ENCODE results near the gene PTPN1.
"Not testable (repeated sequence)": the region's sequence is repeated elsewhere in the genome, so short reads cannot be mapped to it uniquely, and the experiment has no call there.

Gene PTPN1

DNA sequence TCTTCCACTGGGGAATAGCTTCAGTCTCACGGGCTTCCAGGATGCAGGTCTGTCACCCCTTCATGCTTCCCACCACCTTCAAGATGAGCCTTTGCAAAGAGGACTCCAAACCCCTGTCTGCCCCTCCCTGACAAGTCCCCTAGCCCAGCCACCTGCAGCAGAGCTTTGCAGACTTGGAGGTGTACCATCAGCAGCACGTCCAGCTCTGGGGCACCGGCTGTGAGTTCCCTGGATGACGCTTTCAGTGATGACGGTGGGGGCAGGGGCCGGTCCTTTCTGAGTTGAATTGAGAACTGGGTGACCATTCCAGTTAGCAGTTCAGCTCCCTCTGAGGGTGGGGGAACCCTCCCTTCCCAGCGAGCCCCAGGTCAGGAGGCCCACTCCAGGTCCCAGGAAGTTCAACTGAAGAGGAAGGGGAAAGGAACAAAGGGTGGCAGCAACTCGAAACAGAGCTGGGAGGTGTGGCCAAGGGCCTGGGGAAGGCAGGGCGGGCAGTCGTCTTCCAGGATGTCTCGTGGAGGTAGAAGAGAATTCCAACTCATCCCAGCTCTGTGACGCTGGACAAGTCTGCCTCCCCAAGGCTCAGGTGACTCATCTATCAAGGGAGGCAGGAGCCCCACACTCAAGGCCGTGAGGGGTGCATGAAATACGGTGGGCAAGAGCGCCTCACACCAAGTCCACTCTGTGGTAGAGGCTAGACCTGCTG is 86.0 kb downstream of the PTPN1 start:
- DNase-seq, result no peak

DNA sequence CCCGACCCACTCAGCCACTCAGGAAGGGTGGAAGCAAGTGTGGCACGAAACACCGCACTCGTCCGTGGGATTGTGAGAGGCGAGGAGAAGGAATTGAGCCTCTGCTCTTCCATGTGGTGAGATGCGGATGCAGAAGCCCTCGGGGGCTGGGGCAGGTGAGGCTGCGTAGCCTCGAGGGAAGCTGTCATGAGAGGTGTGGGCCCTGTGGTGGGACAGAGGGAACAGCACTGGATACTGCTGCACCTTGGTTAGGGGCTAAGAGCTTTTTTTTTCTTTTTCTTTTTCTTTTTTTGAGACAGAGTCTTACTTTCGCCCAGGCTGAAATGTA is 86.5 kb downstream of the PTPN1 start:
- no peak for DNase-seq

DNA sequence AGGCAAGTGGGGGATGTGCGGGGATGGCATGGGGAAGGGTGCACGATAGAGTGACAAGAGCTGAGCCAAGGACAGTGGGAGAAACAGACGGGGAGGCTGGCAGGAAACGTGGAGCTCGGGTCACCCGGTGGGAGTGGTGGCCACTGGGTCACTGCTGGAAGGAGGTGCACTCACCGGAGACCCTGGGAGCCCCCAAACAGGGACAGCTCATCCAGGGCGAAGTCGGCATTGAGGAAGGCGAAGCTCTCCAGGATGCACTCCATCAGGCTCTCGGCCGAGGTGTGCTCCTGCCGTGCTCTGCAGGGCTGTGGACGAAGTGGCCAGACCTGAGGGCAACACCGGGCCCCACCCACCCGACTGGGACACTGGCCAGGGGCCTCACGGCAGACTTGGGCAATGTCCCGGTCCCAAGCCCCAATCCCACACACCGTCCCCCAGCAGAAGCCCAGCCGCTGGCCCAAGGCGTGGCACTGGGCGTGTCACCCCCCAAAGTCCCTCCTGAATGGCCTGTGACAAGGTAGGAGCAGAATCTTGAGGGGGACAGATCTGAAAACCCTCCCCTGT is 87.3 kb downstream of the PTPN1 start:
- no peak for DNase-seq

DNA sequence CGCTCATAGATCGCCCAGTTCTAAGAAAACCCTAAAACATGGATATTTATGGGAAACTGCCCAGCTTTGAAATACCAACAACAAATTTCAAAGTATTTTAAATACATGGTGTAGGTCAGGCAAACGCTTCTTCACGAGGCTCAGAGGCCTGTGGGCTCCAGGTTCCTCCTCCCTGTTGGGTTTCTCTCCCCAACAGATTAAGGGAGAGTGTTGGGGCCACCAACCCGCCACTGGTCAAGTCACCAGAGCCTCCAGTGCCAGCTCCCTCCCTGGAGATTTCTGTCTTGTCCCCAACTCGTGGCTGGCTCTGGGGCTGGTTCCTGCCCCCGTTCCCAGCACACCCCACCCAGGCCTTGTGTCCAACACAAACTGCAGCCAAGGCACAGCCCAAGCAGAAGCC is 87.9 kb downstream of the PTPN1 start:
- no peak for DNase-seq

DNA sequence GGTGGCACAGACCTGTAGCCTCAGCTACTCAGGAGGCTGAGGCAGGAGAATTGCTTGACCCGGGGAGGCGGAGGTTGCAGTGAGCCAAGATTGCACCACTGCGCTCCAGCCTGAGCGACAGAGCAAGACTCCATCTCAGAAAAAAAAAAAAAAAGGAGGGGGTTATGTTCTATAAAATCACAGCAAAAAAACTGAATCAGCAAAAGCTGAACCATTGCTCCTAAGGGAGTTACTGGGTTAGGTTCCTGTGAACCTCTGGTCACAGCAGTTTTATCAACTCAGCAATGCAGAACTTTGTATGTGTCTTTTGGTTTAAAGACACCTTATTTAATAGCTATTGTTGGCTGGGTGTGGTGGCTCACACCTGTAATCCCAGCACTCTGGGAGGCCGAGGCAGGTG is 88.6 kb downstream of the PTPN1 start:
- DNase-seq, result not testable (repeated sequence)

DNA sequence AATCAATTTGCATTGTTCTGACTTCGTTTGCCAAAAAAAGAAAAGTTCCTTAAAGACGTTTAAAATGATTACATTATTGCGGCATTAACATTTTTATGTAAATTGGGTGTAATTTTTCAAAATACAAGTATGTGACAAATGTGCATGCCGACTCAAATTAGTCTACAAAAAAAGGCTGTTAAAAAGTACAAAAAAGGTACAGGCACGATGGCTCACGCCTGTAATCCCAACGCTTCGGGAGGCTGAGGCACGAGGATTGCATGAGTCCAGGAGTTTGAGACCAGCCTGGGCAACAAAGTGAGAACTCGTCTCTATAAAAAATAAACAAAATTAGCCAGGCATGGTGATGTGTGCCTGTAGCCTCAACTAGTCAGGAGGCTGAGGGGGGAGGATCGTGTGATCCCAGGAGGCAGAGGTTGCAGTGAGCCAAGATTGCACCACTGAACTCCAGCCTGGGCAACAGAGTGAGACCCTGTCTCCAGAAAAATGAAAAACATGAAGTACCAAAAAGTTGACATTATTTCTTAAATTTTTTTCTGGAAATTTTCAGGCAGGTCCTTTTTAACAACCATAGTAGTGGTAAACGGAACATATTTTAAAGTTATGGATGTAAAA is 90.2 kb downstream of the PTPN1 start:
- DNase-seq, result no peak

DNA sequence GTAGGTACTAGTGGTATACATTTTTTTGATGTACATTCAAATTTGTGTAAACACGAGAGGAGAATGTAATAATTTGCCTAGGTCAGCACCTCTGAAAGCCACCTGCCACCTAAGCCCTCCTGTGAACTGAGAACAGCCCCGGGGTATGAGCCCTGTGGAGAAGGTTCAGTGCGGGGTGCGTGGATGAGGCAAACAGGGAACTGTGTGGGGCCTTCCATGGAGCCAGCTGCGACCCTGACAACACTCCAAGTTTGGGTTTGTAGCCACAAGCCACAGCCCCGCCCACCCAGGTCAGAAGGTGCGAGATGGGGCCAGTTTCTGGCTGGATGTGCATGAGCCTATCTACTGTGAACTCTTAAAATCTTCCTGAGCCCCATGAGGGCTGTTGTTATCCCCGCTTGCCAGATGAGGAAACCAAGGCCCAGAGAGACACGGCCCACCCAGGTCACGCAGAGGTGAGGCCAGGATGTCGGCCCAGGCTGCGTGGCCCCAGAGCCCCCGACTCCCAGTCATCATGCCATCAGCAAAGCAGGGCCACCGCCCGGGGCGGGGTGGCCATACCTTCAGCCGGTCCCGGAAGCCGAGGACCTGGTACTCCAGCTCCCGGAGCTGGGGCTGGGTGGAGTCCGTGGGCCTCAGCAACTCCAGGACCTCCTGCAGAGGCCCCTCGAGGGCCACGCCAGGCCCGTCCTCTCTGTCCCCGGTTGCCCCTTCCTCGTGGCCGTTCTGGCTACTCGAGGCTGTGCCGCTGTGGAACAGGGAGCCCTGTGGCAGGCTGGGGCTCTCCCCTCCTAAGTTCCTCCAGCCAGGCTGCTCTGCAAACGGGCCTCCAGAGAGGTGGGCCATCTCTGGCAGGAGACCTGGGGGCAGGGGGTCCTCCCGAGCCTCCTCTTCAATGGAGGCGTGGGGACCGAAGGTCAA is 91.6 kb downstream of the PTPN1 start:
- DNase-seq, result no peak

DNA sequence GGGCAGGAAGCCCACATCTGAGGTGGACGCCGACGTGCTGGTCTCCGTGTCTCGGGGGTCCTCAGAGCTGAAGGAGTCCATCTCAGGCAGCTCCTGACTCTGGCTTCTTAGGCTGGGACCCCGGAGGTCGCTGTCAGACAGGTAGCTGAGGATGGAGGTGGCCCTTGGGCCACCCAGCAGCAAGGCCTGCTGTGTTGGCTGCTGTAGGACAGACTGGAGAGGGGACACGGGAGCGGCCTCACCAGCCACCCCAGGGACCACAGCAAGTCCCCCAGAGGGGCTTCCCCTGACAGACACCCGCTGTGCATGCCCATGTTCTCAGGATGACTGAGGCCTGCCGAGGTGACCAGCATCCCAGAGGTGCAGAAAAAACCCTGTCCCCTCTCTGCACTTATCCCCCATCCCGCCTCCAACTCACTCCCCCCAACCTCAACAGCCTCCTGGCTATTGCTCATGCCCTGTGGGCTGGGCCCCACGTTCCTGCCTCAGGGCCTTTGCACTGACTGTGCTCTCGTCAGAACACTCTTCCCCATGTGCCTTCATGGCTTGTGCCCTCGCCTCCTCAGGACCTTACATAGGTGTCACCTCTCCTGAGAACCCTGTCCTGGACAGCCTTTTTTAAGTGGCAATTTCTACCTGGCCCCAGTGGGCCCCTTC is 92.4 kb downstream of the PTPN1 start:
- DNase-seq, result no peak

DNA sequence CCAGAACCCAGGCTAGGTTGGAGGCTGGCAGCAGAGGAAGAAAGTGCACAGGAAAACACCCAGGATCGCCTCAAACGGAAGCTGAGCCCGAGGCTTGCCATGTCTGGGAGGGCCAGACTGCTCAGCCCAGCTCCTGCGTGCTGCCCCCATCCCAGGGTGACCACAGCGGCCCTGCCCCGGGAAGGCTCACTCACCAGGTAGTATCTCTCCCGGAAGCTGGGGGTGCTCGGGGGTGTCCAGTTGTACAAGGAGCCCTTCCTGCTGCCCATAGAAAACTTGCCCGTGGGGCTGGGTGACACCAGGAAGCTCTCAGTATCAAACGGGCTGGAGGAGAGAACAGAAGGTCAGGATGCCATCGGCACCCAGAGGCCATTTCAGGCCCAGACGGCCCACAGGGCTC is 94.3 kb downstream of the PTPN1 start:
- DNase-seq, result no peak

DNA sequence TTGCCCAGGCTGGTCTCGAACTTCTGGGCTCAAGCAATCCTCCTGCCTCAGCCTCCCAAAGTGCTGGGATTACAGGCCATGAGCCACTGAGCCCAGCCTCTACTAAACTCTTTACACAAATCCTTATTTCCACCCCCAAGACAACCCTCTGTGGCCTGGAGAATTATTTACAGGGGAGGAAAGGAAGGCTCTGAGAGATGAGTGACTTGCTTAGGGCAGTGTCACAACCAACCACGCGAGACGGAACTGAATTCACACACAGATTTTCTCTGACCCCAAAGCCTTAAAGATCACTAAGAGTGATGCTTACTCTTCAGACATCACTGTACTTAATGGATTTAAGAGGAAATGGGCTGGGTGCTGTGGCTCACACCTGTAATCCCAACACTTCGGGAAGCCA is 95.0 kb downstream of the PTPN1 start:
- DNase-seq, result no peak

DNA sequence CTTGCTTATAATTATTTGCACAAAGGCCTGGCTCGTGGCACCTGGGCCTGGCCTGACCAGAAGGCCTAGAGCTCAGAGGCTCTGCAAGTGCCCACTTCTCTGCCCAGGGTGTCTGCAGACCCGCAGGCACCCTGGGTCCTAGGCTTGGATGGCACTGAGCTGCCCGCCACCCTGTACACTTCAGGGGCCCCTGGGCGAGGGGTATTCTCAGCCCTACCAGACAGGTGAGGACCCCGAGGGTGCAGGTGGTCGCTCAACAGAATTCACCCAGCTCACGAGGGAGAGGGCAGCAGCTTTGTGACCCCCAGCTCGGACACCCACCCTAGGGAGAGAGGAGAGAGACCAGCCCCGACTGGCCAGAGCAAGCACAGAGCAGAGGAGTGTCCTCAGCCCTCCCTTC is 97.3 kb downstream of the PTPN1 start:
- DNase-seq, result no peak

DNA sequence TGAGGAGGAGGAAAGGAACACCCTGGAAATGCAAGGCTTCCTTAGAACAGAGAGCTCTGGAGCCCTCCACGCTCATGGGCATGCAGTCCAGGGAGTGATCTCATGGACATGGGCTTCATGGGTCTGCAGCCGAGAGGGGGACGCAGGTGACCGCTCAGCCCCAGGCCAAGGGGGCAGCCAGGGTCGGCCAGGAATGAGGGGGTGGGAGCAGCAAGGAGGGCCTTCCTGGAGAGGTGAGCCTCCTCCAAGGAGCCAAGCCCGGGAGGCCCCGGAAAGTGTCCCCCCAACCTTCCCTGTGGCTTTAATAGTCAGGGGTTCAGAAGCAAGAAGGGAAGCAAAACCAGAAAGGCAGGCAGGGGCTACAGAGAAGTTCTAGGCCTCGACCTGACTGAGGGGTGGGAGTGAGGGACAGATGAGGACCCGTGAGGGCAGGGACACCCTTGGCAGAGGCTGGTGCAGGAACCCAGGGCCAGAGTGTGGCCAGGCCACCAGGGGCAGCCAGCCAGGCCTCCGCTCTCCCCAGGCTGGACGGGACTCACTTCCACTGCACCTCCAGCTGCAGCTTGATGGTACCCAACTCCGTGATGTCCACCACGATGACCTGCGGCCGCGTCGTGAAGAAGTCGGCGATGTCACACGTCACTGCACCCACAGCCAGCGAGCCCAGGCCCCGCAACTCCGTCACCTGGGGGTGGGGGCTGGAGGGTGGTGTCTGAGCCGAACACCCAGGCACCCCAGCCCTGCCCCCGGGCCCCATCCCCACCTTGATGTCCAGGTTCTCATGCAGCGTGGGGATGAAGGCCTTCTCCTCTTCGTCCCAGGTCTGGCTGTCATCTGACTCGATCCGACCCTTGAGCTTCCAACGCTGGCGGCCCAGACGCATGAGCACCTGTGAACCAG is 97.9 kb downstream of the PTPN1 start:
- DNase-seq, result no peak

DNA sequence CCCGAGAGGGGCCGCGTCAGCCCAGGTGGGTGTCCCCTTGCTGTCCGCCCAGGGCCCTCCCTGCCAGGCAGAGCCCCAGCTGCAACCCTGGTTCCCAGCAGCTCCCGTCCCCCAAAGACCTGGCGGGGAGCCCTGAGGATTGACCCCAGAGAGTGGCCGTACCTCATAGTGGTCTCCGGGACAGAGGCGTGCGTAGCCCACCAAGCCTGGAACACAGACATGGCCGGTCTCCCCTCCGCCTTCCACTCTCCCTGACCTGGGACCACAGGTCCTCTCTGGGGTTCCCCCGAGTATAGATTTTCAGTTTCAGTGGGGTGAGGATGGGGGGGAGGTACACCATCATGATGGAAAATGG is 98.5 kb downstream of the PTPN1 start:
- DNase-seq, result no peak

DNA sequence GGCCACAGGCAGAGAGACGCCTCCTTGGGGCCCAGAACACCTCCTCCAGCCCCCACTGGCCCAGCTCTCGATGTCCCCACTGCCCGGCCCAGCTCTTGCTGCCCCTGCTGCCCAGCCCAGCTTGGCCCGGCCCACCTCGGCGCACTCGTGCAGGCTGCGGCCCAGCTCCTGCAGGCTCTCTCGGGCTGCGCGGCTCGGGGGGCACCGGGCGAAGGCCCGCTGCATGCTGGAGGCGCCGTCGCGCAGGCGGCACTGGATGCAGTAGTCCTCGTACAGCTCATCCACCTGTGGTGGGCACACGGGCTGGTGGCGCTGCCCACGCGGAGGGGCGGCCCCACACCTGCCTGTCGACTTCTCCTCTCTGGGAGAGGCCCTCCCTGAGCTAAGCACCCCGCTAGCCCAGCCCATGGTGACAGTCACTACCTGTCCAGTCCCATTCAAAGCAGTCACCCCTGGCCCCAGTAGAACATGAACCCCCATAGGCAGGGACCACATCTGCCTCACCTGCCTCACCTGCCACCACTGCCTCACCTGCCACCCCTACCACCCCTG is 99.3 kb downstream of the PTPN1 start:
- DNase-seq, result no peak

DNA sequence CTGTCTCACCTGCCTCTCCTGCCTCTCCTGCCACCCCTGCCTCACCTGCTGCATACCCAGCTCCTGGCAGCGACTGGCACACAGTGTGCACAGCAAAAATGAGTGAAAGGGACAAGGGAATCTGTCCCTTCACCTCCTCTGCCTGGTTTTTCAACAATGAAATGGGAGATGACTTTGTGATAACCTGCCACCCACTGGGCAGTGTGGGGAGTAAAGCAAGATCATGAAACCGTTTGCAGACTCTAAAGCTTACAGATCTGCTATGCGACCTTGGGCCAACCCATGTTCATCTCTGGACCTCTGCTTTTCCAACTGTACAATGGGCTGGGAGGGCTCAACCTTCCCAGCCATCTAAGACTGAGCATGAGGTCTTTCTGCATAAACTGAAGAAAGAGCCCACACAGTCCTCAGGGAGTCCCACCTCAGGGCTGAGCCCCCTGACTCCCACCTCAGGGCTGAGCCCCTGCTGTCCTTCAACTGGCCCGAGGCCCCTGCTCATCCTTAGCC is 100.1 kb downstream of the PTPN1 start:
- no peak for DNase-seq

DNA sequence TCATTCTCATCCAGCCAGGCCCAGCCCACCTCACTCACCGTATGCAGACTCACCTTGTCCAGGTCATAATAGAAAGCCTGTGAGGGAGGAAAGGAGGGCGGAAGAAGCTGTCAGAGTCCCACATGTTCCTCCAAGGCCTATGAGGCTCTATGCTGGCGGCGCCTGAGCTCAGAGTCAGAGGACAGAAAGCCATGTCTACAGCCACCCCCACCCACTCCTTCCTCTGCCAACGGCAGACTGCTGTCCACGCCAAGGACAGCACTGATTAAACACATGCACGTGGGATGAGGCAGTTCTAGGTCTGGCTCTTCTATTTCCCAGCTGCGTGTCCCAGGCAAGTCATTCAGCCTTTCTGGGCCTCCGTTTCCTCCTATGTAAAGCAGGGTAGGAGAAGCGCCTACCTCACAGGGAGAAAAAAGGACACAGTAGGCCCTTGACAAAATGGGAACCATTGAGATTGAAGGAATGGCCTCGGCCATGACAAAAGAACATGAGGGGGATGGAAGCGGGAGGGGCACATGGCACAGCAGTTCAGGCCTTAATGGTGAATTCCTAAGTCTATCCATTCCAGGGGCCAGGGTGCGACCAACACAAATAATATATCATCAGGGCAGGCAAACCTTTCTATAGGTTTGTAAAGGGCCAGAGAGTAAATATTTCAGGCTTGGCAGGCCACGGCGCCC is 101.1 kb downstream of the PTPN1 start:
- no peak for DNase-seq

DNA sequence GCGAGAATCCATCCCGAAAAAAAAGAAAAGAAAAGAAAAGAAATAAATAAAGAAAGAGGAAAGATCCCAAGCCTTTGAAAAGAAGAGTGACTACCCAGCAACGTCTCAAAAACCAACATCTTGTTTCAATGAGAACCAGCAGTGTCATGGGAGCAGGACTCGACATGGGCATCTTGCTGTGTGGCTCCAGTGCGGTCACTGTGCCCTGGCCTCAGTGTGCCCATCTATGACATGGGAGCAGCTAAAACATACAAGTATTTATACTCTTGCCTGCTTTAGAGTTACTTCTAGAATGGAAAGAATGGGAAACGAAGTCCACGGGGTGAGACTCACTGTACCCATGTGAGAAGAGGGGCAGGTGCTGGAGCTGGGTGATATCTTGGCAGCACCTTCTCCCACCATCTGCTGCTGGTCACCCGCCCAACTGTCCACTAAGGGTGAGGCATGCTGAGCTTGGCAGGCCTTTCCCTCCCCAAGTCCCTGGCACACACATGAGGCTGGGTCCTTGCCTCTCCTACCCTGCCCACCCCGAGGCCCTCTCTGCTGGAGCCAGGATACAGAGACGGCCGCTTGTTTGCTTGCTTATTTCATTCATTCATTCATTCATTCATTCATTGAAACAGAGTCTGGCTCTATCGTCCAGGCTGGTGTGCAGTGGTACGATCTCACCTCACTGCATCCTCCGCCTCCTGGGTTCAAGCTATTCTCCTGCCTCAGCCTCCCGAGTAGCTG is 103.4 kb downstream of the PTPN1 start:
- DNase-seq, result no peak

DNA sequence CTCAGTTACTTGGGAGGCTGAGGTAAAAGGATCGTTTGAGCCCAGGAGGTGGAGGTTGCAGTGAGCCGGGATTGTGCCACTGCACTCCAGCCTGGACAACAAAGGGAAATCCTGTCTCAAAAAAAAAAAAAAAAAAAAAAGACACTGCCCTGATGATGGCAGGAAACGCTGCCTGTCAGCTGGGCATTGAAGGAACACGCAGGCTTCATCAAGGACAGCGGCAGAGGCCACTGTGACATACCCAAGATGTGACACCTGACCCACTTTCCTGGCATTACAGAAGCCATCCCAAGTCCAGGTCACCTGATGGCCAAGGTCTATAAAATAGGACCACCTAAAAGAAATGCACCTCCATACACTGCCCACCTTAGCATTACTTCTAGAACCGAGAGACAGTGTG is 105.2 kb downstream of the PTPN1 start:
- DNase-seq, result no peak

DNA sequence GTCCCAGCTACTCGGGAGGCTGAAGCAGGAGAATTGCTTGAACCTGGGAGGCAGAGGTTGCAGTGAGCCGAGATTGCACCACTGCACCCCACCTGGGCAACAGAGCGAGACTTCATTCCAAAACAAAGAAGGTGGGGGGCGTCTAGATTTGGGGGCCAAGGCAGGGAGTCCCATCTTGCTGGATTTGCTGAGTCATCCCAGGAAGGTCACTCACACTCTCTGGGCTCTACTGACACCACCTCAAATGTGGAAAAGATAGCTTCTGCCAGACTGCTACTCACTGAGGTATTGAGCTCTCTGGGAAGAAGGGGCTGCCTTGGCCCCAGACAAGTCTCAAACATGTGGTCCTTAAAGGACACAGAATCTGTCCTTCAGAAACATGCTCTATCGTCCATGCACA is 106.8 kb downstream of the PTPN1 start:
- no peak for DNase-seq

DNA sequence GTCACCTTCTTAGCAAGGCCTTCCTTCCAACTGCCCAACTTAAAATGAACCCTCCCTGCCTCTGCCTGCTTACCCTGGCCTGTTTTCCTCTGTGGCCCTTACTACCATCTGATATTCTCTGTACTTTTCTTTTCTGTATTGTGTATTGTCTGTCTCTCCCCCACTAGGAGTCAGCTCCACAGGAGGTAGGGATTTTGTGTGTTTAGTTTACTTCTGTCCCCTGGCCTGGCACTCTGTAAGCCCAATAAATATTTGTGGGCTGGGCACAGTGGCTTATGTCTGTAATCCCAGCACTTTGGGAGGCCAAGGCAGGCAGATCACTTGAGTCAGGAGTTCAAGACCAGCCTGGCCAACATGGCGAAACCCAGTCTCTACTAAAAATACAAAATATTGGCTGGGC is 108.4 kb downstream of the PTPN1 start:
- no peak for DNase-seq
